22Rv1 (cell line): ENCODE data around the gene FAM120A.
A peak's percentile ranks its signal among the peaks of the same experiment; 100 is the strongest.

Experiments used
- H3K27ac ChIP-seq: fragments of 450-650 bp; 2 replicates; pipeline ENCODE4 v1.5.1; 2017
- ZFX ChIP-seq: fragments of 450-650 bp; IDR thresholded peaks from 2 replicates; pipeline ENCODE4 v1.6.1; 2017; ENCODE audit warnings: antibody characterized with exemption, borderline replicate concordance
- TF ChIP-seq, protein P1 (sequence below): fragments of 450-650 bp; IDR thresholded peaks from 2 replicates; pipeline ENCODE4 v1.5.1; 2017; ENCODE audit warnings: mild to moderate bottlenecking

The FAM120A gene

DNA sequence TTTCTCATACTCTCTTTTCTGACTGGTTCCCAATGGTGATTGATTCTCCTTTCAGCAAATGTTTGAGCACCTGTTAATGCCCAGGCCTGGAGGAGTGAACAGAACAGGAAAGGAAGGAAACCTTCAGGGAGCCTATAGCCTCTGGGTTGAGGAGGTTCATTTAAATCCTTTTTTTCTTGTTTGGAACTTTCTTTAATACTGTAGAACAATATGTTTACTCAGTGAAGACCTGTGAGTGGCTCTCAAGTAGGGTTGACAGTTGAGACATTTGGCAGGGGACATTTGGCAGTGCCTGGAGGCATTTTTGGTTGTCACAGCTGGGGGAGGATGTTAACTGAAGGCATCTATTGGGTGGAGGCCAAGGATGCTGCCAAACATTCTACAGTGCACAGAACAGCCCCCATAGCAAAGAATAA is 8.0 kb downstream of the FAM120A start:
- TF ChIP-seq, protein P1, sequence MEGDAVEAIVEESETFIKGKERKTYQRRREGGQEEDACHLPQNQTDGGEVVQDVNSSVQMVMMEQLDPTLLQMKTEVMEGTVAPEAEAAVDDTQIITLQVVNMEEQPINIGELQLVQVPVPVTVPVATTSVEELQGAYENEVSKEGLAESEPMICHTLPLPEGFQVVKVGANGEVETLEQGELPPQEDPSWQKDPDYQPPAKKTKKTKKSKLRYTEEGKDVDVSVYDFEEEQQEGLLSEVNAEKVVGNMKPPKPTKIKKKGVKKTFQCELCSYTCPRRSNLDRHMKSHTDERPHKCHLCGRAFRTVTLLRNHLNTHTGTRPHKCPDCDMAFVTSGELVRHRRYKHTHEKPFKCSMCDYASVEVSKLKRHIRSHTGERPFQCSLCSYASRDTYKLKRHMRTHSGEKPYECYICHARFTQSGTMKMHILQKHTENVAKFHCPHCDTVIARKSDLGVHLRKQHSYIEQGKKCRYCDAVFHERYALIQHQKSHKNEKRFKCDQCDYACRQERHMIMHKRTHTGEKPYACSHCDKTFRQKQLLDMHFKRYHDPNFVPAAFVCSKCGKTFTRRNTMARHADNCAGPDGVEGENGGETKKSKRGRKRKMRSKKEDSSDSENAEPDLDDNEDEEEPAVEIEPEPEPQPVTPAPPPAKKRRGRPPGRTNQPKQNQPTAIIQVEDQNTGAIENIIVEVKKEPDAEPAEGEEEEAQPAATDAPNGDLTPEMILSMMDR: no peak
- no peak for TF ChIP-seq ZFX
- H3K27ac ChIP-seq: no peak overlapping the region

DNA sequence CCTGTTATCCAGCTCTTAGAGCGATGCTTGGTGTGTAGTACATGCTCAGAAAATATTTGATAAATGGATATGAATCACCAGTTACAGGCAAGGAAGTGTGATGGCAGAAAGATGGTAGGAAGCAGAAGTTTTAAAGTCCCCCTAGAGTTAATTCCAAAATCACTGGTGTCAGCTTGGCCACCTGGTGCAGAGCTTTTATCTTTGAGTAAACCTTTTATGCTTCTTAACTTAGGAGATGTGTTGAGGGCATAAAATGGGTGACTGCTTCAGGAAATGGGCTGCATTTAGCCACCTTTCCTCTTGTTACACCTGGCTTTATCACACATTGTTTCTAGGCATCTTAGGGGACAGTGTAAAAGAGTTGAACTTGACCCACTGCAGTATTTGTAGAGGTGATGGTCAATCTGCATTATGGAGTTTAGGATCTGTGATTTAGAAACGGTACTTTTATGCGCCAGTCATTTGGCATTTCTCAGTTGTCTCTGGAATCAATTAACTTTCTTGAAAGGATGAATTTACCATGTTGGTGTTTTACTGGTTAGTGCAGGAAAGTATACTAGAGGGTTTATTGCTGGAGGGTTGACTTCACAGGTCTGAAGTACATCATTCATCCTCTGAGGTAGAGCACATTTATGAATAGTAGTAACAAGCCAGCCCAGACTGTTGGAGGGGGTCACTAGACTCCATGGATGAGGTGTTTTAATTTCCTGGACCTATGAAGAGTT is 9.4 kb downstream of the FAM120A start:
- no peak overlapping the region for H3K27ac ChIP-seq
- TF ChIP-seq, protein P1: no peak
- TF ChIP-seq ZFX: no peak

DNA sequence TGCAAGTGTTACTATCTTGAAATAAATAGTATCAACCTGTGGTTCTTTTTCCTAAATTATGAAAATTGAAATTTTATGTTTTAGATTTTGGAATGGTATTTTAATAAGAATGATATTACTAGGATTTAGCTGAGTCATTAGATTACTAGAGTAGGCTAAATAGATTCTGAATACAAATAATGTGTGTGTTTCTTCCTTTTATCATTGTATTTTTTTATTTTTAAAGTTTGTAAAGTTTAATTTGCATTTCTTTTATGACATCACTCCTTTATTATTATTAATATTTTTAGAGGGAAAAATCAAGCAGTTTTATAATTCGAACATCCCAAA is 9.9 kb downstream of the FAM120A start:
- no peak overlapping the region for H3K27ac ChIP-seq
- TF ChIP-seq ZFX: no peak
- TF ChIP-seq, protein P1: no peak

DNA sequence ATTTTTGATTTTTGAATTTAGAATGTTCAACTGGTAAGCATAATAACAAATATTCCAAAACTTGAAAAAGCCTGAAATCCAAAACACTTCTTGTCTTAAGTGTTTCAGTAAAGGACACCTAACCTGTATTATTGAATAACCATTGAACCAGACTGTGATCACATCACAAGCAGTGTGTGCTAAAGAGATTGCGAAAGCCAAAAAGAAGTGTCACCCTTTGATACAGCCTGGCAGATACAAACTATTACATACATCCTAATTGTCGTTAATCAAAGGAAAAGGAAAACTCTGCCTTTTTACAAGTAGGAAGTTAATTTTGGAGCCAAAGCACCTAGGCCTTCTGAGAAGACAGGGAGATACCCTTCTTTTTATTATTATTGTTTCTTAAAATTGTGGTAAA is 10.3 kb downstream of the FAM120A start:
- TF ChIP-seq ZFX: no peak
- TF ChIP-seq, protein P1: no peak
- no peak overlapping the region for H3K27ac ChIP-seq

DNA sequence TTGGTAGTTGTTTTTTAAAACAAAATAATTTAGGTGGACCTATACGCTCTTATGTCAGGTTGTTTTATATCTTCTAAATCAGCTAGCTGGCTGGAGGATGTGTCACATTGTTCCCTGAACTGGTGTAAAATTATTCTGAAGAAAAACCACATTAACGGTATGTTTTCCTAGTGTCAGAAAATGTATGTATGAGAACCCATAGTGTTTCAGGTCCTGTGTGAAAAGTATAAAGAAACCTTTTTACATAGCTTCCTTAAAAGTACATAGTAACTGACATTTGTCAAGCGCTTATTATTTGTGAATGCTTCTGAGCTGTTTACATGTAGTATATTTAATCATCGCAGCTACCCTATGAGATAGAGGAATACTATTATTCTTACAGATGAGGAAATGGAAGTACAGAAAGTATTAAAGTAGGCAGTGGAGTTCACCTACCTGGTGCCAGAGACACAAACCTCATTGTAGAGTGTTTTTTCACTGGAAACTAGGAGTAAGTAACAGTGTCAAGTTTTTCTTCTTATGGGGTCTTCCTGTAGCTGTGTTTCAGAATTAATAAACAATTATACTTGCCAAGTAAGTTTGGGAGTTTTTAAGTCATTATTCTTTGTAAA is 12.3 kb downstream of the FAM120A start:
- TF ChIP-seq, protein P1: no peak
- TF ChIP-seq ZFX: no peak
- H3K27ac ChIP-seq: no peak overlapping the region

DNA sequence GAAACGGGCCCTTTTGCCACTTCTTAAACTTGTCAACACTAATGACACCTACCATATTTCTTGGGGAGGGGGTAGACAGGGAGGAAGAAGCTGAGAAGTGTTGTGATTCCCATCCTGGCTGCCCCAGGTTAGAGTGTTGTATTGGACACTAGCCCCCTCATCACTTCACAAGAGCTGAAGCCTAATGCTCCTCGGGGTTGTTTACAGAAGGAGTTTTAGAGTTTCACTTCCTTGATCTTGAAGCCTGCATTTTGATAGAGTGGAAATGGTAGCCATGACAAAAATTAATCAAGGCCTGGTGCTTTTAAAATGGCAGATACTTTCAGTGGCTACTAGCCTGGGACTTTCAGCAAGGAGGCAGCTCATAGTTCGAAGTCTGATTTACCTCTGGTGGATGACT is 12.9 kb downstream of the FAM120A start:
- 0 out of 2 replicates have a peak overlapping the region, but pooled peaks have one; percentile 0 for H3K27ac ChIP-seq
- no peak for TF ChIP-seq ZFX
- TF ChIP-seq, protein P1: no peak

DNA sequence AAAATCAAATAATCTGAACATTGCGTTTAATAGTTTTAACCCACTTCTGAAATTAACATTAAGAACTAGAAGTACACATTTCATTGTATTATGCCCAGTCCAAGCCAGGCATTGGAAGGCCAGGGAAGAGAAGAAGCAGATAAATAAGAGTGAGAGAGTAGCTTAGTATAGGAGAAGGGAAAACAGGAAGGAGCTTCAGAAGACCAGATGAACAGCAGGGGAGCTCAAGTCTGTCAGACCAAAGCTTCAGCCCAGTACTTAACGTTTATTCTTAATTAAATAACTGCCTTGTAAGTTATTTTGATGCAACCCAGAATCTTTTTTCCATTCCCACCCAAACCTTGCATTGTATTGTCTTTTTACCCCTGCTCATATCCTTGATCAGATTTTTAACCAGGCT is 13.4 kb downstream of the FAM120A start:
- TF ChIP-seq, protein P1: no peak
- no peak for TF ChIP-seq ZFX
- H3K27ac ChIP-seq: 0 out of 2 replicates have a peak overlapping the region, but pooled peaks have one; percentile 0
